Tongue (tissue), 3 donors: ENCODE measurements around the gene SCAPER. TPM values are rescaled to one million over a fixed set of nuclear protein-coding genes. Genes with fewer than 3 reads are reported as not detected.
"Not testable (repeated sequence)": the region's sequence is repeated elsewhere in the genome, so short reads cannot be mapped to it uniquely, and the experiment has no call there.

ENCODE experiments used
- DNase-seq: peaks from one replicate; pipeline ENCODE4 v3.0.0-alpha.2; 2015
- small RNA-seq: library from RNA; depleted of rRNA; stranded (forward); fragments of <200 nt; gene quantifications from one replicate; pipeline ENCODE3, GENCODE V24; 2014; ENCODE audit warnings: low replicate concordance
- total RNA-seq: library from RNA; depleted of rRNA; stranded (reverse); fragments of >200 nt; gene quantifications from one replicate; pipeline ENCODE4 v1.2.3, GENCODE V29; 2014

Gene SCAPER
- total RNA-seq, 1 donor from 2014 or later, result 40.3 TPM

GRCh38 chr15:76320012-76320411, 585.1 kb downstream of the SCAPER start:
- DNase-seq, result no peak

DNA sequence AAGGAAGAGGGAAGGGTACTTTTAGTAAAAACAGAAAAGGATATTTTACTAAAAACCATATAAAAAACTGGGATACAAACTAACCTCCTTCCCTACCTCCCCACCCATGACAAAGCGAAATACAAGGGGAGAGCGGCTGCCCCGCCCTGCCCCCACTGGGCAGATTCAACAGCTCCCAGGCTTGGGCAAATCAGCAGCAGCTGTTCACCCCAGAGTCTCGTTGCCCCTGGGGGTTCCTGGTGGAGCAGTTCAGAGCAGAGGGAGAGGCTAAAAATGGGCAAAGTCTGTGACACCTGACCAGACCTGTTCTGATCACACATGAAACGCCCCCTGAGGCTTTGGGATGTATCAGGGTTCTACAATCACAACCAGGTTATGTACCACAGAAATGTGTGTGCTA, 591.4 kb downstream of the SCAPER start:
- peak; percentile 16 for DNase-seq

DNA sequence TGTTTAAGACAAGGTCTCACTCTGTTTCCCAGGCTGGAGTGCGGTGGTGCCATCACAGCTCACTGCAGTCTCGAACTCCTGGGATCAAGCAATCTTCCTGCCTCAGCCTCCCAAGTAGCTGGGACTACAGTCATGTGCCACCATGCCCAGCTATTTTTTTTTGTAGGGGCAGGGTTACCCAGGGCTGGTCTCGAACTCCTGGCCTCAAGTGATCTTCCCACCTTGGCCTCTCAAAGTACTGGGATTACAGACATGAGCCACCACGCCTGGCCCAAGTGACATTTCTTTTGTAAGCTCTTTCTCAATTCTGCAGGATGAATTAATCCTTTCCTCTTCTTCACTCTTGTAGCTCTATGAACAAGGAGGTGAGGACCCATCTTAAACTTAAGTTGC, 592.0 kb downstream of the SCAPER start:
- not testable (repeated sequence) for DNase-seq

DNA sequence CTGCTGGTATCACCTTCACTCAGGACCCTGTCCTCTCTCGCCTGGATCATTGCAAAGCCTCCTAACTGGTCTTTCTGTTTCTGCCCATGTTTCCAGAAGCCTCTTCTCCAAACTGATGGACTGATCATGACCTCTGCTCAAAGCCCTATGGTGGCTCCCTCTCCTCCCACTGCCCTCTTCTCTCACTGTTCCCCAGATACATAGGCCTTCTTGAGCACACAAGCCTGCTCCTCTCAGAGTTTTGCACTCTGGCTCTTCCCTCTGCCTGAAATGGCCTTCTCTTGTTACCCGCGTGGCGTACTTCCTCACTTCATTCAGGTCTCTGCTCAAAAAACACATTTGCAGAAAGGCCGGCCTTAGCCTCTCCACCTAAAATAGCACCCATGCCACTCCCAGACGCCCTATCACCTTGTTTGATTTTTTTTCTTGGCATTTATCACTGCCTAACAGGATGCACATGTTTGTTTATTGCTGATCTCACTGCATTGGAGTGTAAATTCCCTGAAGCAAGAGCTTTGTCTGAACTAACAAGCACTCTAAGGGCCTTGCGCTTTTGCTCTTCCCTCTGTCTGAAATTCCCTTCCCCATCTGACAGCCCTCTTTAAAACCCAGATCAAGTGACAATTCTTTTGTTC, 592.5 kb downstream of the SCAPER start:
- no peak for DNase-seq

- peak; percentile 98 for DNase-seq
Observed at GRCh38 chr15:76311100-76311953, 593.8 kb downstream of the SCAPER start, which contains the start of gene ETFA. ETFA (minus strand) TSS chr15:76311469; CDS start chr15:76311388, 81 bp downstream.

GRCh38 chr15:76310475-76311099, 594.6 kb downstream of the SCAPER start:
- DNase-seq, result peak; percentile 34

DNA sequence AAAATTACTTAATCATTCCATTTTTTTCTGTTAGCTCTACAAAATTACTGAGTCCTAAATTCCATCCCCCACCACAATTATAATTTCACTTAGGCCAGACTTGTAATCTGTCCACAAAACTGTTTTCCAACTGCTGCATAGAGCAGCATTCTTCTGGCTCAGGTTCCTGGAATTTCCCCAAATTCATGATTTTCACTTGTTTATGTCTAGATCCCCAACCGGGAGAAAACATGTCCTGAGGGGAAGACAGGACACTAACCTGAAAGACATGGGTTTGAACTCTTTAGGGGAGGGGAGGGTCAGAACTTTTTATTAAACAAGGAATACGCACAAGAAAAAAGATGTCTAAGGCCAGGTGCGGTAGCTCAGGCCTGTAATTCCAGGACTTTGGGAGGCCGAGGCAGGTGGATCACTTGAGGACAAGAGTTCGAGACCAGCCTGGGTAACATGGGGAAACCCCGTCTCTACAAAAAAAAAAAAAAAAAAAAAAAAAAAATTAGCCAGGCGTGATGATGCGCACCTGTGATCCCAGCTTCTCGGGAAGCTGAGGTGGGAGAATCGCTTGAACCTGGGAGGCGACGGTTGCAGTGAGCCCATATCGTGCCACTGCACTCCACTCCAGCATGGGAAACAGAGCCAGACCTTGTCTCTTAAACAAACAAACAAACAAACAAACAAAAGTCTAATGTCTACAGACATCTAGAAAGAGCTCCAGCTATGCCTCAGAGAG, 595.4 kb downstream of the SCAPER start:
- DNase-seq, result peak; percentile 25

- no peak for DNase-seq
Observed at GRCh38 chr15:76303909-76304308, 601.2 kb downstream of the SCAPER start.

DNA sequence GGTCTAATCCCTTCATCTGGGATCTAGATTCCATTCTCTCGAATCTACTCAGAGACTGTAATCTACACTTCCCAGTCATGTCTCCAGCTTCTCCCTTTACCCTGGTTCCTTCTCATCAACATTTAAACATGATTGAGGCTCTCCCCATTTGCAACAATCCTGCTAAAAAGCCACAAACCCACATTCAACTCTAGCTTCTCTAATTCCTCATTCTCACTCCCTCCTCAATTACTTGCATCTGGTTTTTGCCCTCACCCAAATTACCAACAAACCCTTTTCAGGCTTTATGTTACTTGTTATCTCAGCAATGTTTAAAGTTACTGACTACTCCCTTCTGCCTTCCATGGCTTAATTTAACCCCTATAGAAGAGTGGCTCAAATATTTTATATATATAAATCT, 605.4 kb downstream of the SCAPER start:
- no peak for DNase-seq

DNA sequence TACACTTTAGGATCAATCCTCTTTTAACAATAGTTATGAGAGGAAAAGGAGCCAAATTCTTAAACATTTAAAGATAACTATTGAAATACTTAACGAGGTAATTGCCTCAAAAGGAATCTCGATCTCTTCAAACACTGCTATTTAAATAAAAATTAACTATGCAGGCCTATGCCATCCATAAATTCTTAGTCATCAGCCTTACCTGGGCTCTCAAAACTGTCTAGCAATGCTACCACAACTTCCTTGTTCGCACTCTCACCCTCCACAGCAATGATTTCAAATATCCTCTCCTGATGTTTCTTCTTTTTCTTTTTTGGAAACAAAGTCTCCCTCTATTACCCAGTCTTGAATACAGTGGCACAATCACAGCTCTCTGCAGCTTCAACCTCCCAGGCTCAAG, 606.2 kb downstream of the SCAPER start:
- DNase-seq, result no peak

DNA sequence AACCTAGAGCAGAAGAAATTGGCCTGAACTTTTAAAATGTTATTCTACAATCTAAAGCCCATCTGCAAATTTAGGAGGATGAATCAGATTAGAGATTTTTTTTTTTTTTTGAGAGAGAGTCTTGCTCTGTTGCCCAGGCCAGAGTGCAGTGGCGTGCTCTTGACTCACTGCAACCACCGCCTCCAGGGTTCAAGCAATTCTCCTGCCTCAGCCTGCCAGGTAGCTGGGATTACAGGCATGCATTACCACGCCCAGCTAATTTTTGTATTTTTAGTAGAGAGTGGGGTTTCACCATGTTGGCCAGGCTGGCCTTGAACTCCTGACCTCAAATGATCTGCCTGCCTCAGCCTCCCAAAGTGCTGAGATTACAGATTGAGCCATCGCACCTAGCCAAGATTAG, 607.2 kb downstream of the SCAPER start:
- not testable (repeated sequence) for DNase-seq

Small RNA genes lying within 50 kb of the gene (small RNA-seq; reads per million reads assigned to genes)
- gene AC090751.1 (not detected), gene MIR3713 (not detected)

Other genes with a start within 250 kb of the SCAPER start
- 86.8 TPM for gene RCN2, start 26.4 kb upstream of the SCAPER start, total RNA-seq
- gene PSTPIP1, start 89.8 kb upstream of the SCAPER start, total RNA-seq, result 5.3 TPM
- gene TSPAN3, start 165.8 kb upstream of the SCAPER start, total RNA-seq, result 373 TPM